ENCODE data around the gene KIF6. TPM values are rescaled to one million over a fixed set of nuclear protein-coding genes. Genes with fewer than 3 reads are reported as not detected.

Gene KIF6
- total RNA-seq, 5 donors from 2014 or later (not counting 1 experiment from before 2014, with no cell fraction given) = 0.53 TPM; not detected in 4

DNA sequence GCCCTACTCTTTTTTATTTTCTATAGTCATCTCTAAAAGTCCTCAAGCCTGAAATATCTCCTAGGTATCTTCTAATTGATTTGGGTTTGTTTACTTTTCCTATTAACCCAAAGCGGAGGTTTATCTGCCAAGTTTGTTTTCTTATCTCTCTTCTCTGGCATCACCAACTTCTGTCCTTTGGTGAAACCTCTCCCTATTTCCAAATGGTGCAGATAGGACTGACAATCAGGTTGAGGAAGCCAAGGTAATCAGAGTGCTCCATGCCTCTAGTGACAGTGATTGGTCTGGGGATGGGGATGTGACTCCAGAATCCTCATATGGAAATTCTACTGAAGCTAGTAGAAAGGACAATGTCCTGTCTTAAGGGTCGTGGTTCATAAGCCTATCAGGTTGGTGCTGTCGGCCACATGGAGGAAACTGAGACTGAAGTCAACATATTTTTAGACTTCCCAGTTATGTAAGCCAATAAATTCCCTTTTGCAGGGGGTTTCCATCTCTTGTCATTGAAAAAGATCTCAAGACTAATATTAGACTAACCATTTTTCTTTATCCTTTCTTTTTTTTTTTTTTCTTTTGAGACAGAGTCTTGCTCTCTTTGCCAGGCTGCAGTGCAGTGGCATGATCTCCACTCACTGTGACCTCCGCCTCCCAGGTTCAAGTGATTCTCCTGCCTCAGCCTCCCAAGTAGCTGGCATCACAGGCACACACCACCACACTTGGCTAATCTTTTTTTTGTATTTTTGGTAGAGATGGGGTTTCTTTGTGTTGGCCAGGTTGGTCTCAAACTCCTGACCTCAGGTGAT, 28.0 kb downstream of the KIF6 start:
- POLR2A ChIA-PET = no interaction called here
- H3K27me3 ChIP-seq (replicated peaks in 1 of 2; ENCODE audit: control insufficient read depth in 2 of 2, extremely low read depth in 1 of 2, insufficient read depth in 2 of 2, low read length in 1 of 2) = no peaks in the 10 kb centered on the region

DNA sequence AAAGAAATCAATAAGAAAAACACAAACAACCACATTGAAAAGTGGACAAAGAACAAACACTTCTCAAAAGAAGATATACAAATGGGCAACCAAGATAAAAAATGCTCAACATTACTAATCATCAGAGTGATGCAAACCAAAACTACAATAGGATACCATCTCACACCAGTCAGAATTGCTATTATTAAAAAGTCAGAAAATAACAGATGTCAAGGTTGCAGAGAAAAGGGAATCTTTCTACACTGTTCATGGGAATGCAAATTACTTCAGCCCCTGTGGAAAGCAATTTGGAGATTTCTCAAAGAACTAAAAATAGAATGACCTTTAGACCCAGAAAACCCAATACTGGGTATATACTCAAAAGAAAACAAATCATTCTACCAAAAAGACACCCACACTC, 29.8 kb downstream of the KIF6 start:
- Mint-ChIP-seq H3K27me3 (peaks cover 9 to 23% of the 10 kb centered on the region in 2 donors), H3K27ac (no peak overlapping the region), H3K9me3 (no peaks in the 10 kb centered on the region), H3K4me1 (no peaks in the 10 kb centered on the region), H3K36me3 (no peaks in the 10 kb centered on the region), H3K4me3 (no peak overlapping the region)
- ATAC-seq (replicated peaks in 1 of 4) (no peak), DNase-seq (no peak)
- no peaks in the 10 kb centered on the region for H3K4me1 ChIP-seq (ENCODE audit: control insufficient read depth in 1 of 2, extremely low read depth in 1 of 2, insufficient read depth in 2 of 2, low read length in 2 of 2)
- no peak overlapping the region for H3K4me3 ChIP-seq (ENCODE audit: control insufficient read depth in 1 of 2, extremely low read depth in 1 of 2, low read length in 1 of 2)
- H3K9me3 ChIP-seq = no peaks in the 10 kb centered on the region
- H3K36me3 ChIP-seq (ENCODE audit: control insufficient read depth in 2 of 2, extremely low read depth in 1 of 2, insufficient read depth in 1 of 2, low read length in 1 of 2) = no peaks in the 10 kb centered on the region
- no peak overlapping the region for H3K27ac ChIP-seq (ENCODE audit: low read length)
- ChIA-PET POLR2A (no interaction called here), CTCF (no interaction called here)
- peaks cover 0 to 2% of the 10 kb centered on the region in 2 experiments for H3K27me3 ChIP-seq (replicated peaks in 1 of 2; ENCODE audit: control insufficient read depth in 2 of 2, extremely low read depth in 1 of 2, insufficient read depth in 2 of 2, low read length in 1 of 2)

More for the DNA sequence above, 28.0 kb downstream of the KIF6 start:
- no peaks in the 10 kb centered on the region for H3K9me3 Mint-ChIP-seq
- H3K36me3 Mint-ChIP-seq = no peaks in the 10 kb centered on the region
- 10% methylated on average over 2 of the region's 4 CpGs for WGBS (ENCODE audit: insufficient coverage)
- ATAC-seq (replicated peaks in 1 of 4) = no peak
- no peak overlapping the region for H3K27ac ChIP-seq (ENCODE audit: low read length)
- H3K27me3 Mint-ChIP-seq = peaks cover 4 to 17% of the 10 kb centered on the region in 2 donors
- no peak for DNase-seq
- no peaks in the 10 kb centered on the region for H3K4me1 Mint-ChIP-seq
- H3K4me3 ChIP-seq (ENCODE audit: control insufficient read depth in 1 of 2, extremely low read depth in 1 of 2, low read length in 1 of 2) = no peak overlapping the region
- no peak overlapping the region for H3K4me3 Mint-ChIP-seq
- no peaks in the 10 kb centered on the region for H3K36me3 ChIP-seq (ENCODE audit: control insufficient read depth in 2 of 2, extremely low read depth in 1 of 2, insufficient read depth in 1 of 2, low read length in 1 of 2)
- no peaks in the 10 kb centered on the region for H3K4me1 ChIP-seq (ENCODE audit: control insufficient read depth in 1 of 2, extremely low read depth in 1 of 2, insufficient read depth in 2 of 2, low read length in 2 of 2)
- no peak overlapping the region for H3K27ac Mint-ChIP-seq
- no peaks in the 10 kb centered on the region for H3K9me3 ChIP-seq
- CTCF ChIA-PET = no interaction called here

DNA sequence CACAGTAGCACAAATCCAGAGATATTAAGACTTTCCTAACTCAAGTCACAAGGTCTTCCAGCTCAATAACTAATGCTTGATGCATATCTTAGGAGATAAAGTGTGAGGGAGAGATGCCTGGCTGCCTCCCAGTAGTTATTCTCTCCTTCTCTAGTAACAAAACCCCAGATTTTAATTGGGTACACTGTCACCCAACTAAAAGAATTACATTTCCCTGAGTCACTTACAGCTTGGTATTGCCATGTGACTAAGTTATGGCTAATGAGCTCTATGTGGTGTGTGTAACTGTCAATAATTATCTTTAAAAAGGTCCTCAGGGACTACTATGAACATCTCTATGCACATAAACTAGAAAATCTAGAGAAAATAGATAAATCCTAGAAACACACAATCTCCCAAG, 32.0 kb downstream of the KIF6 start:
- CTCF ChIA-PET = no interaction called here

DNA sequence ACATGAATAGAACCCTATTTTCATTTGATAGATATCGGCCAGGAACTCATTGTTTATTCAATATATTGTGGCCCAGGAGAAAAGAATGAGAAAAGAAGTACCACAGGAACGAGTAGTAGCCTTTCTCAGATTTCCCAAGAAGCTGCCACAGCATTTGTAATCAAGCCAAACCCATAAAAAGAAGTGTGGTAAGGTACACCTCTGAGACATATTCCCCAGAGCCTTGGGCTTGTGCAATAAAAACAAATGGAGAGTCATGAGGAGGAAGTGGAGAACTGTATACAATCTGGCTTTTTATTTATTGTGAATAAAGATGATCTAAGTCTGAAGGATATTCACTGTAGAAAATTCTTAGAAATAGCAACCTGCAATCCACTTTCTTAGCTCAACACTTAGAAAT, 36.7 kb downstream of the KIF6 start:
- Histone ChIP-seq H3K4me3 (ENCODE audit: control insufficient read depth in 1 of 2, extremely low read depth in 1 of 2, low read length in 1 of 2) (no peak overlapping the region), H3K27ac (ENCODE audit: low read length) (no peak overlapping the region), H3K9me3 (no peaks in the 10 kb centered on the region), H3K4me1 (ENCODE audit: control insufficient read depth in 1 of 2, extremely low read depth in 1 of 2, insufficient read depth in 2 of 2, low read length in 2 of 2) (no peaks in the 10 kb centered on the region), H3K27me3 (replicated peaks in 1 of 2; ENCODE audit: control insufficient read depth in 2 of 2, extremely low read depth in 1 of 2, insufficient read depth in 2 of 2, low read length in 1 of 2) (peaks cover 0 to 10% of the 10 kb centered on the region in 2 experiments), H3K36me3 (ENCODE audit: control insufficient read depth in 2 of 2, extremely low read depth in 1 of 2, insufficient read depth in 1 of 2, low read length in 1 of 2) (no peaks in the 10 kb centered on the region)
- Mint-ChIP-seq H3K36me3 (no peaks in the 10 kb centered on the region), H3K4me3 (no peak overlapping the region), H3K27me3 (peaks cover 20 to 38% of the 10 kb centered on the region in 2 donors), H3K9me3 (no peaks in the 10 kb centered on the region), H3K4me1 (no peaks in the 10 kb centered on the region), H3K27ac (no peak overlapping the region)
- ATAC-seq (replicated peaks in 1 of 4) (no peak), DNase-seq (no peak)
- POLR2A ChIA-PET = no interaction called here
- CTCF ChIA-PET = no interaction called here
- no CpG with 5 or more reads among the region's 2 CpGs for WGBS (ENCODE audit: insufficient coverage)

More for the DNA sequence above, 32.0 kb downstream of the KIF6 start:
- peaks cover 20 to 33% of the 10 kb centered on the region in 2 donors for H3K27me3 Mint-ChIP-seq
- no peaks in the 10 kb centered on the region for H3K9me3 Mint-ChIP-seq
- ATAC-seq (replicated peaks in 1 of 4) (no peak), DNase-seq (no peak)
- POLR2A ChIA-PET = no interaction called here
- H3K4me1 ChIP-seq (ENCODE audit: control insufficient read depth in 1 of 2, extremely low read depth in 1 of 2, insufficient read depth in 2 of 2, low read length in 2 of 2) = no peaks in the 10 kb centered on the region
- no peaks in the 10 kb centered on the region for H3K36me3 ChIP-seq (ENCODE audit: control insufficient read depth in 2 of 2, extremely low read depth in 1 of 2, insufficient read depth in 1 of 2, low read length in 1 of 2)
- H3K27ac ChIP-seq (ENCODE audit: low read length) = no peak overlapping the region
- peaks cover 0 to 10% of the 10 kb centered on the region in 2 experiments for H3K27me3 ChIP-seq (replicated peaks in 1 of 2; ENCODE audit: control insufficient read depth in 2 of 2, extremely low read depth in 1 of 2, insufficient read depth in 2 of 2, low read length in 1 of 2)
- no peaks in the 10 kb centered on the region for H3K36me3 Mint-ChIP-seq
- no peaks in the 10 kb centered on the region for H3K4me1 Mint-ChIP-seq
- H3K9me3 ChIP-seq = no peaks in the 10 kb centered on the region
- H3K4me3 ChIP-seq (ENCODE audit: control insufficient read depth in 1 of 2, extremely low read depth in 1 of 2, low read length in 1 of 2) = no peak overlapping the region
- H3K4me3 Mint-ChIP-seq = no peak overlapping the region
- H3K27ac Mint-ChIP-seq = no peak overlapping the region

DNA sequence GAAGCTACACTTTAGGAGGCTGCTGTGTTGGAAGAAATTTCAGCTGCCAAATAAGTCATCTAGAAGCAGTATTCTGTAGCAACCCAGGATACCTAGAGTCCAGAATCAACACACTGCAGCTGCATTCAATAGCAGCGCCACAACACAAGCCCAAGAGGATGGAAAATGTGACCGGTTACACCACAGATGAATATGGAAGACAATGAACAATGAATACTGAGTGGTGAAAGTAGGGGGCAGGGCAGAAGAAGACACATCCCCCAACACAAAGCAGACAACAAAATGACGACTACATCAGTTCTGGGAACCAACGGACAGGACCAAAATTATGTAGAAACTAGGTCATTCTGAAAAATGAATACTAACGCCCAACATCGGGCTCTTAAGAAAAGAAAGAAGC, 38.2 kb downstream of the KIF6 start:
- POLR2A ChIA-PET = no interaction called here
- CTCF ChIA-PET = no interaction called here
- 80% methylated on average over 1 of the region's 6 CpGs for WGBS (ENCODE audit: insufficient coverage)
- no peaks in the 10 kb centered on the region for H3K9me3 Mint-ChIP-seq
- no peaks in the 10 kb centered on the region for H3K36me3 Mint-ChIP-seq
- Histone ChIP-seq H3K4me1 (ENCODE audit: control insufficient read depth in 1 of 2, extremely low read depth in 1 of 2, insufficient read depth in 2 of 2, low read length in 2 of 2) (no peaks in the 10 kb centered on the region), H3K27ac (ENCODE audit: low read length) (no peak overlapping the region), H3K27me3 (replicated peaks in 1 of 2; ENCODE audit: control insufficient read depth in 2 of 2, extremely low read depth in 1 of 2, insufficient read depth in 2 of 2, low read length in 1 of 2) (peaks cover 0 to 10% of the 10 kb centered on the region in 2 experiments), H3K4me3 (ENCODE audit: control insufficient read depth in 1 of 2, extremely low read depth in 1 of 2, low read length in 1 of 2) (no peak overlapping the region), H3K36me3 (ENCODE audit: control insufficient read depth in 2 of 2, extremely low read depth in 1 of 2, insufficient read depth in 1 of 2, low read length in 1 of 2) (no peaks in the 10 kb centered on the region), H3K9me3 (no peaks in the 10 kb centered on the region)
- H3K4me1 Mint-ChIP-seq = no peaks in the 10 kb centered on the region
- ATAC-seq (replicated peaks in 1 of 4) (no peak), DNase-seq (no peak)
- no peak overlapping the region for H3K4me3 Mint-ChIP-seq
- no peak overlapping the region for H3K27ac Mint-ChIP-seq
- H3K27me3 Mint-ChIP-seq = peaks cover 21 to 38% of the 10 kb centered on the region in 2 donors

DNA sequence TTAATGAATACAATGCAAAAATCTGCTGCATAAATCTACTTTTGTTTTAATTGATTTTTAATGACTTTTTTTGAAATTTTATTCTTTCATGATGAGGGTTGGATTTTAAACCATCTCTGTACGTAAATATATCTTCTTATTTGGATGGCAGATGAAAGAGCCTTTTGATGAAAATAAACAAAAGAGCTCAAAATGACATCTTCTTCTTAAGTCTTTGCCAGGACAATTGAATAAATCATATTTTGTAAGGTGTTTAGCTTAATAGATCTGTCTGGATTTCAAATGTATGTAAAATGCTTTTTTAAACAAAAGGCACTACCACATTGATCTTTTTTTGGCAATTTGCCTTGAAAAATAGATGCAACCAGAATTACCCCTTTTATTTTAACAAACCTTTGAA, 39.3 kb downstream of the KIF6 start:
- H3K27me3 Mint-ChIP-seq = peaks cover 21 to 43% of the 10 kb centered on the region in 2 donors
- H3K4me3 ChIP-seq (ENCODE audit: control insufficient read depth in 1 of 2, extremely low read depth in 1 of 2, low read length in 1 of 2) = no peak overlapping the region
- no peaks in the 10 kb centered on the region for H3K9me3 Mint-ChIP-seq
- CTCF ChIA-PET = no interaction called here
- H3K4me1 ChIP-seq (ENCODE audit: control insufficient read depth in 1 of 2, extremely low read depth in 1 of 2, insufficient read depth in 2 of 2, low read length in 2 of 2) = no peaks in the 10 kb centered on the region
- peaks cover 0 to 10% of the 10 kb centered on the region in 2 experiments for H3K27me3 ChIP-seq (replicated peaks in 1 of 2; ENCODE audit: control insufficient read depth in 2 of 2, extremely low read depth in 1 of 2, insufficient read depth in 2 of 2, low read length in 1 of 2)
- H3K36me3 ChIP-seq (ENCODE audit: control insufficient read depth in 2 of 2, extremely low read depth in 1 of 2, insufficient read depth in 1 of 2, low read length in 1 of 2) = no peaks in the 10 kb centered on the region
- POLR2A ChIA-PET = no interaction called here
- no CpG with 5 or more reads among the region's 1 CpG for WGBS (ENCODE audit: insufficient coverage)
- ATAC-seq (replicated peaks in 1 of 4) (no peak), DNase-seq (no peak)
- no peak overlapping the region for H3K27ac ChIP-seq (ENCODE audit: low read length)
- H3K4me1 Mint-ChIP-seq = no peaks in the 10 kb centered on the region
- H3K36me3 Mint-ChIP-seq = no peaks in the 10 kb centered on the region
- no peak overlapping the region for H3K4me3 Mint-ChIP-seq
- no peaks in the 10 kb centered on the region for H3K9me3 ChIP-seq
- no peak overlapping the region for H3K27ac Mint-ChIP-seq

DNA sequence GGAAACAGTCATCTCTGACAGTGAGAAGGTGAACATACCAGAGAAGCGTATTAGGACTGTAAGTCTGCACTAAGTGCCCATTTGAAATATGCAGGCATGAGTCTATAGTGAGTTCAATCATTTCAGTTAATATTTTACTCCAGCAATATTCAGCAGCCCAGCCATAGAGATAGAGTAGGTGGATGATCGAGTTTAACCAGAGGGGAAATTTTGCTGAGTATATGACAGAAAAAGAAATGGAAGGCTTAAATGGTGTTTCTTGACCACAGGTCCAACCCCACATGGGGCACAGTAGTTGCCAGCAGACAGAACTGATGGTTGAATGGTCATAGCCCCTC, 39.8 kb downstream of the KIF6 start:
- no peaks in the 10 kb centered on the region for H3K4me1 Mint-ChIP-seq
- H3K4me3 Mint-ChIP-seq = no peak overlapping the region
- DNase-seq = no peak
- peaks cover 17 to 40% of the 10 kb centered on the region in 2 donors for H3K27me3 Mint-ChIP-seq
- no CpG with 5 or more reads among the region's 2 CpGs for WGBS (ENCODE audit: insufficient coverage)
- Histone ChIP-seq H3K4me1 (ENCODE audit: control insufficient read depth in 1 of 2, extremely low read depth in 1 of 2, insufficient read depth in 2 of 2, low read length in 2 of 2) (no peaks in the 10 kb centered on the region), H3K27me3 (replicated peaks in 1 of 2; ENCODE audit: control insufficient read depth in 2 of 2, extremely low read depth in 1 of 2, insufficient read depth in 2 of 2, low read length in 1 of 2) (peaks cover 0 to 9% of the 10 kb centered on the region in 2 experiments), H3K9me3 (no peaks in the 10 kb centered on the region), H3K4me3 (ENCODE audit: control insufficient read depth in 1 of 2, extremely low read depth in 1 of 2, low read length in 1 of 2) (no peak overlapping the region), H3K36me3 (ENCODE audit: control insufficient read depth in 2 of 2, extremely low read depth in 1 of 2, insufficient read depth in 1 of 2, low read length in 1 of 2) (no peaks in the 10 kb centered on the region), H3K27ac (ENCODE audit: low read length) (no peak overlapping the region)
- POLR2A ChIA-PET = no interaction called here
- ATAC-seq (replicated peaks in 1 of 4) = no peak
- no peaks in the 10 kb centered on the region for H3K9me3 Mint-ChIP-seq
- no peak overlapping the region for H3K27ac Mint-ChIP-seq
- CTCF ChIA-PET = no interaction called here
- H3K36me3 Mint-ChIP-seq = no peaks in the 10 kb centered on the region

Data from T-cell (primary cell).